ENCODE measurements around the gene GALNT8.
"Not testable (repeated sequence)": the region's sequence is repeated elsewhere in the genome, so short reads cannot be mapped to it uniquely, and the experiment has no call there.

Gene GALNT8

DNA sequence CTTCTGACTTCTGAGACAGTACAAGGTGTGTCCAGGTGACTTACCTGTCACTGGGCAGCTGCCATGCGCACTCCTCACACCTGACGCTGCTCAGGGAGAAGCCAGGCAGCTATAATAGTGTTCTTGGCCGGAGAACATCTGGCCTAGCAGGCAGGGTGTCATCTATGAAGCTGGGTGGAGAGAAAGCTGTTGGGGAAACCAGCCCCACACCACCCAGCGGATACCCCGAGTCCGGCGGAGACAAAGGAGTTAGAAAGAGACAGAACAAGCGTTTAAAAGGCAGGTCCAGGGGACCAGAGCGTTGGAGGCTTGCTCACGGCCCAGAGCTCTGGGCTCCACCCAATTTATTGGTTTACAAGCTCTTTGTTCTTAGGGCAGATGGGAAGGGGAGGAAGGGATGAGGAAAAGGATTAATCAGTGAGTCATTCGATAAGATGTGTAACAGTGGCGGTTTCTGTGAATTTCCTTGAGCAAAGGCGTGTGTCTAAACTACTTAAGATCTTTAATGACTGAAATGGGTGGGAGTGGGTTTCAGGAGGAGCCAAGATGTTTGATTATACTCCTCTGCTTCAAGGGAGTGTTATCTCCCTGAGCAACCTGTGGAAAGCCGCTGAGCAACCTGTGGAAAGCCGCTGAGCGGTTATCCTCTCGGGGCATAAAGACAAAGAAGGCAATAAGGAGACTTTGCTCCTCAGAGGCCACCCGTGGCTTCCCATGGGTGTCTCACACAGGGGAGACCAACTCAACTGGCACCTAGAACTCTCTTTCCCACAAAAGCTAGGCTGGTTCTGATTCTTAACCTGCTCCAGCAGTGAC is at the start of gene GALNT8:
Gene GALNT8, plus strand, starts transcription at position 580 of the 816 bp plus-strand sequence. CDS start 278 bp downstream, outside the sequence.
- no peak for DNase-seq

DNA sequence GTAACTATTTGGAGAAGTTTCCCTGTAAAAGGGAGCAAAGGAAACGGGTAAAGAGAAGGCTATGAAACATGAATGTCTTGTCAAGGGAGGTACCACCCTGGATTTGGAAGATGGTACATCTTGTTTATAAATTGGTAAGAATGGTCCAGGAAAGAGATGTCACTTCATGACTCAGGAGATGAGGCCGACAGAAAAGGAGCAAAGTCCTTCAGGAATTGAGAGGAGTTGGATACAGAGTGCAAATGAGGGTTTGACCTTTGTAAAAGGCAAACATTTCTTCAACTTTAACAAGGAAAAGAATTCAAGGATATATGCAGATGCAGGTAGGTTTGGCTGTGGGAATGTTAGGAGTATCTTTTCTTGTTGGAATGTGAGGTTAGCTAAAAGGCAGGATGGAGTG is 40.5 kb upstream of the GALNT8 start:
- no peak for DNase-seq

DNA sequence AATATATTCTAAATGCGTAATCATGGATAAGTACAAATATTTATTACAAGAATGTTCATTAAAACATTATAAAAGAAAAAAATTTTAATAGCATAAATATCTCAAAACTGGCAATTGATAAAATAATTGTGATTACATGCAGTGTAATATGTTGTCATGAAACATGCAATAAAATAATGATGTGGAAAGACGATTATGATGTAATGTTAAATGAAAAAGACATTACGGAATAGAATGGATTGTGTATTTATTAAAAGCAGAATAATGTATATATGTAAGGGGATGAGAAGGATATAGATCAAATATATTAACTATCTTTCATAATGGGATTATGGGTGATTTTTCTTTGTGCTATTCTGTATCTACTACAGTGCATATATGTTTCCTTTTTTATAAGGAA is 38.5 kb upstream of the GALNT8 start:
- no peak for DNase-seq

GRCh38 chr12:4685317-4685716 is 34.9 kb upstream of the GALNT8 start:
- DNase-seq: no peak

- DNase-seq: no peak
Measured at GRCh38 chr12:4690760-4691159, 29.4 kb upstream of the GALNT8 start.

GRCh38 chr12:4700621-4701026 is 19.6 kb upstream of the GALNT8 start:
- DNase-seq: peak; percentile 57

- DNase-seq: peak; percentile 25
Measured at GRCh38 chr12:4701395-4702190, 18.6 kb upstream of the GALNT8 start.

GRCh38 chr12:4703676-4704075 is 16.5 kb upstream of the GALNT8 start:
- DNase-seq: no peak

DNA sequence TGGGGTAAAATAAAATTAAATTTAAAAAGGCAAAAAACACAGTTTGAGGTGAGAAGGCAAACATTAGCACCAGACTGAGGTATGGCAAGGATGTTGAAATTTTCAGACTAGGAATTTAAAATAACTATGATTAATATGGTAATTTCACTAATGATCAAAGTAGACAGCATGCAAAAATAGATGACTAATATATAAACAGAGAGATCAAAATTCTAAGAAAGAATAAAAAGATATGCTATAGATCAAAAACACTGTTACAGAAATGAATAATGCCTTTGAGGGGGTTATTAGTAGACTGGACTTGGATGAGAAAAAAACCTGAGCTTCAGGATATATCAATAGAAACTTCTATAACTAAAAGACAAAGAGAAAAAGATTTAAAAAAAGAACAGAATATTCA is 14.4 kb upstream of the GALNT8 start:
- no peak for DNase-seq

DNA sequence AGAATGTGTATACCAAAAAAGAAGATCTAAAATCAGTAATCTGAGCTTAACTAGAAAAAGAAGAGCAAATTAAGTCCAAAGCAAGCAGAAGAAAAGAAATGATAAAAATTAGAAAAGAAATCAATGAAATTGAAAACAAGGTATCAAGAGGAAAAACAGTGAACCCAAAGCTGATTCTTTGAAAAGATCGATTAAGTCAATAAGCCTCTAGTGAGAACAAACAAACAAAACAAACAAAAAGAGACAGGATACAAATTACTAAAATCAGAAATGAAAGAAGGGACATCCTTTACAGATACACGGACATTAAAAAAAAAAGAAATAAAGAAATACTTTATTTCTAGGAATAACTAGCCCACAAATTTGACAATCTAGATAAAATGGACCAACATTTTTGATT is 12.9 kb upstream of the GALNT8 start:
- no peak for DNase-seq

- no peak for DNase-seq
Measured at GRCh38 chr12:4710113-4710512, 10.1 kb upstream of the GALNT8 start.

GRCh38 chr12:4714879-4715278 is 5.3 kb upstream of the GALNT8 start:
- no peak for DNase-seq

DNA sequence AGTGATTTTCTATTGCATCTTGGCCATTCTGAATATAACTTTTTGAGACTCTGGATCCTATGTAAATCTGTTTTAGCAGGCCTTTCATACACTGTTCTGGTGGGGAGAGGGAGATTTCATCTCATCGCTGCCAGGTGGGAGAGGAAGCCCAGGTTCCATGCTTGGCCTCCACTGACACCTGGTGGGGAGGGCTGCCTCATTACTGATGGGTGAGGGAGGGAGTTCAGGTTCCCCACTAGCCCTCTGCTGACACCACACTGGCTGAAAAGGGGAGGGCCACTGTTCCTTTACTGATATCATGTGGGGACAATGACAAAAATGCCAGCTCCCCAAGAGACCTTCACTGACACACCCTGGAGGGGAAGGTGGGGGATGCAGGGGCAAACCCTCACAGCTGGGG is 2.4 kb upstream of the GALNT8 start:
- no peak for DNase-seq

DNA sequence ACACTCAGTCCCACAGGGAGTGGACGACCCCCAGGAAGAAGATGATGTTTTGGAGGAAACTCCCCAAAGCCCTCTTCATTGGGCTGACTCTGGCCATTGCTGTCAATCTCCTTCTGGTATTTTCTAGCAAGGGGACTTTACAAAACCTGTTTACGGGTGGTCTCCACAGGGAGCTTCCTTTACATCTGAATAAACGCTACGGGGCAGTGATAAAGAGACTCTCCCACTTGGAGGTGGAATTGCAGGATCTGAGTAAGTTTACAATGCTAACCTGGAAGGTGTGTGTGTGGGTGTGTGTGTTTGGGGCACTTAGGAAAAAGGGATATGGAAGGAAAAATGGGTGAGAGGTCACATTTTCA is 416 bp downstream of the GALNT8 start:
- no peak for DNase-seq

- not testable (repeated sequence) for DNase-seq
Measured at GRCh38 chr12:4721587-4721986, 1.4 kb downstream of the GALNT8 start.

GRCh38 chr12:4723226-4723625 is 3.0 kb downstream of the GALNT8 start:
- no peak for DNase-seq

DNA sequence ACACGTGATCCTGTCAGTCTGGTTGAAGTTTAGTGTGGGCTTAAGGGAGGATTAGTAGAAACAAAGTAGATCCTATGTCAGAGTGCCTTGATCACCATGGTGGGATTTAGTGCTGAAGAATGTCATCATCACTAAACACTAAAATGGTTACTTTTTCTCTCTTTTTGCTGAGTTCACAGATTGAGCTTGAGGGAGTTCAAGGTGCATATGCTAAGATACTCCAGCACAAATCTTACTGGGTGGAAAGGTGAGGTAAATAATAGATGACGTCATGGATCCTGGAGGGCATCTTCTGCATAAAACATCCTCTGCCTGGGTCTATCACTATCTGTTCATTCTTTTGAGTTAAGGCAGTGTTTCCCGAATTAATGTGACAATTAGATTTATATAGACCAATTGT is 4.9 kb downstream of the GALNT8 start:
- DNase-seq: no peak

DNA sequence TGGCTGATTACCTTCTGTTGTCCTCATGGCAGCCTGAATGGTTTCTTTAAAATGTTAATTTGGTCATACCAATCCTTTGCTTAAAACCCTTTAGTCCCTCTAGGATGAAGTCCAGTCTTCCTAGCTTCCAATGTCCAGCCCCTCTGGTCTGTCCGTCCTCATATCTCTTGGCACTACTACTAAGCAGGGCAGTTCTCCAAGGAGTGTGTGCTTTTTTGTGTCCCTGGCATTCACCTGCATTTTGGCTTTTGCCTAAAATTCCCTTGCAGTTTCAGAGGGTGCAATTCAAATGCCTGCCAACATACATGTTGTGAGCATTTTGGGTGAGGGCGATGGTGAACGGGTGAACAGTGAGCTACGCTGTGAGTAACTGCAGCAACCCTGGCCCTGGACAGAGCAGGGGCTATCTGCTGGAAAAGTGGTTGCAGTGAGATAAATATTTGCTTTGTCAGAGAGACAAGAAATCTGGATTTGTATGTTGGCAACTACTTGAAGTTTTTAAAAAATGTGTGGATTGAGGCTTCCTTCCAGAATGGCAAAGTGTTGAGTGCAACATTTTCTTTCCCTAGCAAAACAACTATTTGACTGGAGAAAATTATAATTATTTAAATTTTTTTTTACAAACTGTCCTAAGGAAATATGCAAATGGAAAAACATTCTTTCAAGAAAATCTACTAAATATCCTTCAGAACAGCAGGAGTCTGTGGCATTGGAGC is 14.6 kb downstream of the GALNT8 start:
- no peak for DNase-seq

DNA sequence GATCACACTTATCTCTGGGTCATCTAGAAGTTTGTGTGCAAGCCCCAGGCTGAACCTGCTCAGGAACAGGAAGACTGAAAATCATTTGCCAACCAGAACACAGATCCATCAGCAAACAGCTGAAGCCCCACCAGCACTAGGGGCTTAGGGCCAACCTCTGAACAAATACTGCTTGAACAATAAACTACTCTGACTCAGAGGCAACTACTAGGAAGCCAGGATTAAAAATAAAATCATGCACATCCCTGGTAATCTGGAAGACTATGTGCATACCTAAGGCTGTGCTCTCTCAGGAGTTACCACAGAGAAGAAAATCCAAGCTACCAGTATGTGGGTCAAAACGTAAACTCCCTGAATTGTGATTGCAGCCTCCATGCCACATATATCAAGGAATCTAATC is 15.9 kb downstream of the GALNT8 start:
- no peak for DNase-seq

DNA sequence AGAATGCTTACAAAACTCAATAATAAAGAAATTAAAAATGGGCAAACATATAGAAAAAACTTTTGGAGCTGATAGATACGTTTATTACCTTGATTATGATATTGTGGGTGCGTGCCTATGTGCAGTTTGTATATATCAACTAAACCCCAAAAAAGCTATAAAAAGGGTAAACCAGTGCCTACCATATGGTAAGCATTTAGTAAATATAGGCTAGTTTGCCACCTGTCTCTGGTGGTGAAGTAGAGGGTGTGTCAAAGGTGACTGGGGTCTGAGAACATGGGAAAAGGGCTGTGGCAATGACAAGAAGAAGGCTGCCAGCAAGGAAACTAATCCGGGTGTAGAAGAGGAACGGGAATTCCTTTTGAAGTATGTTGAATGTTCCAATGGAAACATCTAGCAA is 18.3 kb downstream of the GALNT8 start:
- DNase-seq: no peak

GRCh38 chr12:4742416-4742970 is 22.3 kb downstream of the GALNT8 start:
- no peak for DNase-seq

DNA sequence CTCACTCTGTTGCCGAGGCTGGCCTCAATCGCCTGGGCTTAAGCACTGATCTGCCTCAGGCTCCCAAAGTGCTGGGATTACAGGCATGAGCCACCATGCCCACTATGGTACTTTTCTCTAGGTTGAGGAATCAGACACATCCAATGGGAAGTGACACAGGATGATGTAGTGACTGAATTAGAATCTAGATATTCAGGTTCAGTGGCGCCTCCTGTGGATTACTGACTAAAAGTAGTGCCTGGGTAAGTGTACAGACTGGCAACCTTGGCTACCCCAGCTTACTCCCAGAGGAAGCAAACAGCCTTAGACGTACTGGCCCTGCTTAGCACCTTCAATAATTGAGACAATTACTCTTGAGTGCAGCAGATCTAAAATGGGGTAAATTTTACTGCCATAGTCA is 22.8 kb downstream of the GALNT8 start:
- no peak for DNase-seq

DNA sequence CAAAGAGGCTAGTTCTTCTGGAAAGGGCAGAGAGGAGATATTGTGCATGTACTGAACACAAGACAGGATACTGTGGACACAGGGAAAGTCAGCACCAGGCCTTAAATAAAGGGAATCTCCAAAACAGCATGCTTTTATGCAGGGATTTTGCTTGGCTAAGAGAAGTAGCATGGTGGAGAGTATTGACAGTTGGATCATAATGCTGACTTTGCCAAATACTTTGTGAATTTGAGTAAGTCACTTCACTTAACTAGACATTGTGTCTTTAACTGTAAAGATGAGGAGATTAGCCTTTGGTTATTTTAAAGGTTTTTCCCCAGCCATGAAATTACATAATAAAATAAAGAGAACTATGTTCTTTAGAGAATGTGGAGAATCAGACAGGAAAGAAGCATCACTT is 24.5 kb downstream of the GALNT8 start:
- DNase-seq: no peak

All from fibroblast of skin of right quadriceps (primary cell).